ENCODE results near the gene AFTPH.

The AFTPH gene

GRCh38 chr2:64540615-64541014, 16.5 kb downstream of the AFTPH start:
- DNase-seq (ENCODE audit: low spot score): no peak

- DNase-seq (ENCODE audit: low spot score): no peak
These were observed 17.4 kb downstream of the AFTPH start for GRCh38 chr2:64541547-64541946.

GRCh38 chr2:64542071-64543007, 18.2 kb downstream of the AFTPH start:
- DNase-seq (ENCODE audit: low spot score): no peak

- DNase-seq (ENCODE audit: low spot score): no peak
These were observed 19.0 kb downstream of the AFTPH start for GRCh38 chr2:64543008-64543697.

- DNase-seq (ENCODE audit: low spot score): no peak
These were observed 24.6 kb downstream of the AFTPH start for GRCh38 chr2:64548761-64549160.

GRCh38 chr2:64550042-64550441, 25.9 kb downstream of the AFTPH start:
- no peak for DNase-seq (ENCODE audit: low spot score)

GRCh38 chr2:64551851-64552250, 27.7 kb downstream of the AFTPH start:
- DNase-seq (ENCODE audit: low spot score): no peak

- DNase-seq (ENCODE audit: low spot score): no peak
These were observed 30.0 kb downstream of the AFTPH start for GRCh38 chr2:64554117-64554516.

GRCh38 chr2:64558445-64559081, 34.4 kb downstream of the AFTPH start:
- DNase-seq (ENCODE audit: low spot score): no peak

GRCh38 chr2:64562148-64562784, 38.1 kb downstream of the AFTPH start:
- DNase-seq (ENCODE audit: low spot score): no peak

- DNase-seq (ENCODE audit: low spot score): no peak
These were observed 39.4 kb downstream of the AFTPH start for GRCh38 chr2:64563436-64563938.

GRCh38 chr2:64565949-64566710, 42.0 kb downstream of the AFTPH start:
- DNase-seq (ENCODE audit: low spot score): no peak

- no peak for DNase-seq (ENCODE audit: low spot score)
These were observed 43.3 kb downstream of the AFTPH start for GRCh38 chr2:64567473-64567872.

GRCh38 chr2:64568836-64569235, 44.7 kb downstream of the AFTPH start:
- DNase-seq (ENCODE audit: low spot score): no peak

- no peak for DNase-seq (ENCODE audit: low spot score)
These were observed 50.7 kb downstream of the AFTPH start for GRCh38 chr2:64574871-64575270.

GRCh38 chr2:64581018-64581417, 56.9 kb downstream of the AFTPH start:
- DNase-seq (ENCODE audit: low spot score): no peak

GRCh38 chr2:64581777-64582539, 57.8 kb downstream of the AFTPH start:
- DNase-seq (ENCODE audit: low spot score): no peak

GRCh38 chr2:64582774-64583340, 58.7 kb downstream of the AFTPH start:
- DNase-seq (ENCODE audit: low spot score): no peak

- no peak for DNase-seq (ENCODE audit: low spot score)
These were observed 61.9 kb downstream of the AFTPH start for GRCh38 chr2:64586054-64586453.

- peak; percentile 67 for DNase-seq (ENCODE audit: low spot score)
These were observed 62.9 kb downstream of the AFTPH start for GRCh38 chr2:64586883-64587481.

All from cerebellar cortex (tissue), 1 donor.